Testis (tissue), 3 donors: ENCODE measurements around the gene SIK3. TPM values are rescaled to one million over a fixed set of nuclear protein-coding genes. Genes with fewer than 3 reads are reported as not detected.

ENCODE experiments used
- DNase-seq: peaks from one replicate; pipeline ENCODE4 v3.0.0-alpha.2; 2019
- H3K27ac ChIP-seq, 2 donors: fragments of 200-600 bp; sonication (generic); one replicate each; pipeline ENCODE4 v1.5.1; 2019
- H3K27me3 ChIP-seq: fragments of 200-600 bp; sonication (generic); one replicate; pipeline ENCODE4 v1.5.1; 2019
- H3K36me3 ChIP-seq: fragments of 200-600 bp; sonication (generic); one replicate; pipeline ENCODE4 v1.5.1; 2017; ENCODE audit warnings: low read depth; ENCODE audit errors: missing control alignments
- H3K4me1 ChIP-seq: fragments of 200-600 bp; sonication (generic); one replicate; pipeline ENCODE4 v1.5.1; 2019
- H3K4me3 ChIP-seq, 2 donors: fragments of 200-600 bp; sonication (generic); one replicate each; pipeline ENCODE4 v1.5.1; 2017 to 2019
- H3K9me3 ChIP-seq: fragments of 200-600 bp; sonication (generic); one replicate; pipeline ENCODE4 v1.5.1; 2017
- POLR2A ChIP-seq: fragments of 450-650 bp; IDR thresholded peaks from one replicate; pipeline ENCODE4 v1.6.1; 2017; ENCODE audit warnings: antibody characterized with exemption, mild to moderate bottlenecking, moderate library complexity
- WGBS, 2 donors: methylation state at CpG; one replicate each; pipeline ENCODE4 v1.1.5; 2018; 5-methylcytosine and 5-hydroxymethylcytosine counted together
- intact Hi-C: fragments of 100-400 bp; cut with DNase I; formaldehyde crosslinking; loops from one replicate; pipeline ENCODE4 v1.15.1; 2023; ENCODE audit warnings: low total_unique reads
- polyA plus RNA-seq: library from polyadenylated mRNA; stranded (reverse); fragments of 350-450 nt; fragmentation: Illumina TruSeq; extraction: RNeasy Lipid Tissue Mini Kit (QIAGEN cat#74804); gene quantifications from one replicate; pipeline ENCODE4 v1.2.3, GENCODE V29; 2014; ENCODE audit warnings: low read depth, low replicate concordance; ENCODE audit not compliant: insufficient read depth
- total RNA-seq, 2 donors: library from RNA; depleted of rRNA; stranded (reverse); fragments of >200 nt; gene quantifications; one replicate each; pipeline ENCODE4 v1.2.3, GENCODE V29; 2016
- TF ChIP-seq, protein P1 (sequence below), 3 experiments: fragments of 450-650 bp in 2 of 3; fragments of 200-600 bp in 1 of 3; sonication (generic) in 1 of 3; IDR thresholded peaks; one replicate each; pipeline ENCODE4 v1.5.1; 2016 to 2019; ENCODE audit warnings: antibody characterized with exemption in 3 of 3, mild to moderate bottlenecking in 2 of 3, moderate library complexity in 1 of 3

The SIK3 gene
- total and polyA plus RNA-seq, 3 donors from 2014 or later, result 112 to 125 (median 123) TPM

DNA sequence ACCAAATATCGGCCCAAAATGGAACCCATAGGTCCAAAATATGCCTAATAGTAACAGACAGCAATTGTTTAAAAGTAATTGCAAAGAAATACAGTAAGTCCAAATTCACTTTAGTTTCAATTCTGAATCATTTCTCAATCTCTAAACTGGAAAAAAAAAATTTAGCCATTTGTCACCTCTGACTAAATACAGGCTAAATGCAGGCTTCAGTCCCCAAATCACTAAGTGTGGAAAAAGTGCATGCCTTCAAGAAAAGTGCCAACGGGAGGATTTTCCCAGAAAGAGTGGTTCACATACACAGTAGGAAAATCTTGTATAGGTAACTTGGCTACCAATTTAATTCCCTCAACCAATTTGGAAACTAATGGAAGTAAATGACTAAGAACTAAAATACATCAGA, 35.7 kb downstream of the SIK3 start:
- Histone ChIP-seq H3K9me3 (no peaks in the 10 kb centered on the region), H3K4me1 (peaks cover 6% of the 10 kb centered on the region), H3K27ac (no peak overlapping the region), H3K4me3 (no peak overlapping the region), H3K36me3 (no peaks in the 10 kb centered on the region), H3K27me3 (no peaks in the 10 kb centered on the region)
- WGBS, 2 donors, result 96 to 97% methylated on average over 2 of the region's 2 CpGs
- no peak for DNase-seq
- no peak for TF ChIP-seq POLR2A
- TF ChIP-seq, protein P1, sequence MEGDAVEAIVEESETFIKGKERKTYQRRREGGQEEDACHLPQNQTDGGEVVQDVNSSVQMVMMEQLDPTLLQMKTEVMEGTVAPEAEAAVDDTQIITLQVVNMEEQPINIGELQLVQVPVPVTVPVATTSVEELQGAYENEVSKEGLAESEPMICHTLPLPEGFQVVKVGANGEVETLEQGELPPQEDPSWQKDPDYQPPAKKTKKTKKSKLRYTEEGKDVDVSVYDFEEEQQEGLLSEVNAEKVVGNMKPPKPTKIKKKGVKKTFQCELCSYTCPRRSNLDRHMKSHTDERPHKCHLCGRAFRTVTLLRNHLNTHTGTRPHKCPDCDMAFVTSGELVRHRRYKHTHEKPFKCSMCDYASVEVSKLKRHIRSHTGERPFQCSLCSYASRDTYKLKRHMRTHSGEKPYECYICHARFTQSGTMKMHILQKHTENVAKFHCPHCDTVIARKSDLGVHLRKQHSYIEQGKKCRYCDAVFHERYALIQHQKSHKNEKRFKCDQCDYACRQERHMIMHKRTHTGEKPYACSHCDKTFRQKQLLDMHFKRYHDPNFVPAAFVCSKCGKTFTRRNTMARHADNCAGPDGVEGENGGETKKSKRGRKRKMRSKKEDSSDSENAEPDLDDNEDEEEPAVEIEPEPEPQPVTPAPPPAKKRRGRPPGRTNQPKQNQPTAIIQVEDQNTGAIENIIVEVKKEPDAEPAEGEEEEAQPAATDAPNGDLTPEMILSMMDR (IDR thresholded peaks at IDR 0.05), result no peak
- intact Hi-C loops, result no loop called here

DNA sequence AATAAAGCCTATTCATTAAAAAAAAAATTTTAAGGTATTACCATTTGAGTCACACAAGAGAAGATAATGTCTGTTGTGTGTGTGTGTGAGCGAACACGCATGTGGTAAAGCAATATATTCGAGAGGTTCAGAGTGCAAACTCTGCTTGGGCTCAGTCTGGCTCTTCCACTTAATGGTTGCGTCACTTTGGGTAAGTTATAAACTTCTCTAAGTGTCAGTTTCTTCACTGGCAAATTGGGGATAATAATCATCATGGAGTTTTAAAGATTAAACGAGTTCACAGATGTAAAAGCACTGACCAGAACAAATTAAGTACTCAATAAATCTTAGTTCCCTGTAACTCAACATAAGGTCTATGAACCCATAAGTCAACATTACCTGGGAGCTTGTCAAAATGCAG, 37.0 kb downstream of the SIK3 start:
- no peak overlapping the region for H3K27ac ChIP-seq
- H3K4me1 ChIP-seq, result peaks cover 6% of the 10 kb centered on the region
- H3K36me3 ChIP-seq, result no peaks in the 10 kb centered on the region
- WGBS, 2 donors, result 88 to 97% methylated on average over 5 of the region's 5 CpGs
- intact Hi-C loops, result no loop called here
- no peak for TF ChIP-seq POLR2A
- TF ChIP-seq, protein P1 (IDR thresholded peaks at IDR 0.05), result no peak
- no peaks in the 10 kb centered on the region for H3K9me3 ChIP-seq
- H3K4me3 ChIP-seq, result no peak overlapping the region
- DNase-seq, result no peak
- H3K27me3 ChIP-seq, result no peaks in the 10 kb centered on the region

DNA sequence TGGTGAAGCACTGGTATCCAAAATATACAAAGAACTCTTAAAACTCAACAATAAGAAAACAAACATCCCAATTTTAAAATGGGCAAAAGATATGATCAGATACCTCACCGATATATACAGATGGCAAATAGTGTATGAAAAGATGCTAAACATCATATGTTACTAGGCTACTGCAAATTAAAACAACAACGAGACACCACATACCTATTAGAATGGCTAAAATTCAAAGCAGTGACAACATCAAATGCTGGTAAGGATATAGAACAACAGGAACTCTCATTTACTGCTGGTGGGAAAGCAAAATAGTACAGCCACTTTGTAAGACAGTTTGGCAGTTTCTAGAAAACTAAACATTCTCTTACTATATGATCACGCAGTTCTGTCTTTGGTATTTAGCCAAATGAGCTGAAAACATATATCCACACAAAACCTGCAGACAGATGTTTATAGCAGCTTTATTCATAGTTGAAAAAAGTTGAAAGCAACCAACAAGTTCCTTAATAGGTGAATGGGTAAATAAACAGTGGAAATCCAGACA, 38.5 kb downstream of the SIK3 start:
- no peak overlapping the region for H3K27ac ChIP-seq
- H3K36me3 ChIP-seq, result no peaks in the 10 kb centered on the region
- no peak for DNase-seq
- TF ChIP-seq, protein P1 (IDR thresholded peaks at IDR 0.05), result no peak
- TF ChIP-seq POLR2A, result no peak
- WGBS, 2 donors, result 84 to 88% methylated on average over 3 of the region's 3 CpGs
- H3K4me3 ChIP-seq, result no peak overlapping the region
- H3K9me3 ChIP-seq, result no peaks in the 10 kb centered on the region
- intact Hi-C loops, result no loop called here
- peaks cover 11% of the 10 kb centered on the region for H3K4me1 ChIP-seq
- H3K27me3 ChIP-seq, result no peaks in the 10 kb centered on the region

DNA sequence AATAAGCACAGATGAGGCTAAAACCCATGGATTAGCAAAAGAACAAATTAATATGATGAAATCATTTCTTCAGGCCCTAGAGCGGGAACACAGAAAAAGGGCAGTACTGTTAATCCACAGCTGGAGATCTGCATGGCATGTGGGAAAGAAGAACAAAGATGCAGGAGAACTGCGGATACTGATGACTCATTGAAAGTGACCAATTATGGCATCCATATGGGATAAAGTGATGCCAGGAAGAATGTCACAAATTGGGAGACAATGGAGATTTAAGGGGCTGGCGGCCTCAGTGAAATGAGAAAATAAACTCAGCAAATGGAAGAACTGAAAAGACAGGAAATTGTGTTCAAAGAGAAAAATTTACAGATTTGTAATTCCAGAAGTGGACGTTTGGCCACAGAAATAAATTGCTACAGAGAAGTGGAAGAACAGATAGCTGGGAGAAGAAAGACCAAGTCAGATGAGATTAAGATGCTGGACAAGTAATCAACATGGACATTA, 39.4 kb downstream of the SIK3 start:
- TF ChIP-seq POLR2A, result no peak
- TF ChIP-seq, protein P1 (IDR thresholded peaks at IDR 0.05), result no peak
- WGBS, 2 donors, result 67 to 71% methylated on average over 4 of the region's 4 CpGs
- no peaks in the 10 kb centered on the region for H3K9me3 ChIP-seq
- H3K4me3 ChIP-seq, result no peak overlapping the region
- DNase-seq, result no peak
- H3K27me3 ChIP-seq, result no peaks in the 10 kb centered on the region
- intact Hi-C loops, result no loop called here
- no peak overlapping the region for H3K27ac ChIP-seq
- peaks cover 6% of the 10 kb centered on the region for H3K4me1 ChIP-seq
- H3K36me3 ChIP-seq, result no peaks in the 10 kb centered on the region

DNA sequence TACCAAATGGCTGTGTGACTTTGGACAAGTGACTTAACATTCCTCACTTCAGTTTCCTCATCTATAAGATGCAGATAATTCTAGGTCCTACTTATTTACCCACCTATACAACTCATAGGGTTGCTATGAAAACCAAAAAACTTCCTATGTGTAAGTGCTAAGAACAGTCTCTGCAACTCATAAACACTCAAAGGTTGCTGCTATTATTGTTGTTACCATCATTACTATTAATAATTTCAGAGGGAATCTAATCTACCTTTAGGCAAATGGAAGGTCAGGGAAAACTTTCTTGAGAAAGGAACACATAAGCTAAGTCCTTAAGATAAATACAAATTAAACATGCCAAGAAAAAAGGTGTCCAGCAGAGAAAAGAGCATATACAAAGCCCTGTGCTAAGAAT, 40.5 kb downstream of the SIK3 start:
- Histone ChIP-seq H3K27me3 (no peaks in the 10 kb centered on the region), H3K4me3 (no peak overlapping the region), H3K4me1 (peaks cover 5% of the 10 kb centered on the region), H3K27ac (no peak overlapping the region), H3K36me3 (no peaks in the 10 kb centered on the region), H3K9me3 (no peaks in the 10 kb centered on the region)
- TF ChIP-seq POLR2A, result no peak
- TF ChIP-seq, protein P1 (IDR thresholded peaks at IDR 0.05), result no peak
- DNase-seq, result no peak
- intact Hi-C loops, result no loop called here
